IPS DF 6.9 (cell line): ENCODE data around the gene IFI27L2.

Experiments
- DNase-seq: peaks from one replicate; pipeline ENCODE4 v3.0.0-alpha.2; 2013; ENCODE audit warnings: low read depth, low spot score
- H3K27ac ChIP-seq: one replicate; pipeline ENCODE4 v1.5.1; 2013; ENCODE audit warnings: low read length, control low read depth
- H3K27me3 ChIP-seq: 2 replicates; pipeline ENCODE4 v1.6.1; 2013; ENCODE audit warnings: mild to moderate bottlenecking, low read length; ENCODE audit not compliant: control insufficient read depth, insufficient read depth
- H3K36me3 ChIP-seq: 2 replicates; pipeline ENCODE4 v1.6.1; 2013; ENCODE audit warnings: low read length; ENCODE audit not compliant: control insufficient read depth, insufficient read depth
- H3K4me1 ChIP-seq: 2 replicates; pipeline ENCODE4 v1.6.1; 2013; ENCODE audit warnings: low read length; ENCODE audit not compliant: control insufficient read depth, insufficient read depth
- H3K4me3 ChIP-seq: 2 replicates; pipeline ENCODE4 v1.5.1; 2013; ENCODE audit warnings: mild to moderate bottlenecking, low read length
- H3K9me3 ChIP-seq: 2 replicates; pipeline ENCODE4 v1.6.1; 2013; ENCODE audit warnings: low read length, inconsistent platforms; ENCODE audit not compliant: control insufficient read depth, insufficient read depth
- WGBS: extraction: QIAGEN DNeasy Blood & Tissue Kit; methylation state at CpG from one replicate; pipeline ENCODE4 v1.1.7; 2013; ENCODE audit warnings: mixed read lengths, missing lambda C conversion rate; ENCODE audit not compliant: insufficient read length, insufficient coverage; 5-methylcytosine and 5-hydroxymethylcytosine counted together

IFI27L2 gene

GRCh38 chr14:94115058-94115591 lies 14.3 kb downstream of the IFI27L2 start:
- Histone ChIP-seq H3K27ac (no peak overlapping the region), H3K4me3 (no peak overlapping the region), H3K27me3 (no peaks in the 10 kb centered on the region), H3K36me3 (no peaks in the 10 kb centered on the region), H3K4me1 (no peaks in the 10 kb centered on the region), H3K9me3 (no peaks in the 10 kb centered on the region)
- WGBS, result no CpG with 5 or more reads among the region's 4 CpGs
- DNase-seq, result no peak

GRCh38 chr14:94114589-94115057 lies 14.8 kb downstream of the IFI27L2 start:
- Histone ChIP-seq H3K27me3 (no peaks in the 10 kb centered on the region), H3K9me3 (no peaks in the 10 kb centered on the region), H3K36me3 (no peaks in the 10 kb centered on the region), H3K4me3 (no peak overlapping the region), H3K27ac (no peak overlapping the region), H3K4me1 (no peaks in the 10 kb centered on the region)
- no peak for DNase-seq
- WGBS, result no CpG with 5 or more reads among the region's 5 CpGs

- WGBS, result no CpG with 5 or more reads among the region's 5 CpGs
These were observed 15.4 kb downstream of the IFI27L2 start for GRCh38 chr14:94113908-94114588.

GRCh38 chr14:94113490-94113889 lies 15.9 kb downstream of the IFI27L2 start:
- H3K4me1 ChIP-seq, result no peaks in the 10 kb centered on the region
- DNase-seq, result no peak
- no peak overlapping the region for H3K27ac ChIP-seq
- H3K4me3 ChIP-seq, result no peak overlapping the region
- H3K27me3 ChIP-seq, result no peaks in the 10 kb centered on the region
- H3K36me3 ChIP-seq, result no peaks in the 10 kb centered on the region
- no CpG with 5 or more reads among the region's 6 CpGs for WGBS
- H3K9me3 ChIP-seq, result no peaks in the 10 kb centered on the region

More at GRCh38 chr14:94113908-94114588, 15.4 kb downstream of the IFI27L2 start:
- Histone ChIP-seq H3K27ac (no peak overlapping the region), H3K27me3 (no peaks in the 10 kb centered on the region), H3K36me3 (no peaks in the 10 kb centered on the region), H3K4me1 (no peaks in the 10 kb centered on the region), H3K9me3 (no peaks in the 10 kb centered on the region), H3K4me3 (no peak overlapping the region)
- no peak for DNase-seq

- no CpG with 5 or more reads among the region's 7 CpGs for WGBS
These were observed 16.3 kb downstream of the IFI27L2 start for GRCh38 chr14:94113073-94113472.

GRCh38 chr14:94112513-94113063 lies 16.8 kb downstream of the IFI27L2 start:
- WGBS, result no CpG with 5 or more reads among the region's 6 CpGs
- Histone ChIP-seq H3K4me1 (no peaks in the 10 kb centered on the region), H3K4me3 (no peak overlapping the region), H3K9me3 (no peaks in the 10 kb centered on the region), H3K36me3 (no peaks in the 10 kb centered on the region), H3K27me3 (no peaks in the 10 kb centered on the region), H3K27ac (no peak overlapping the region)
- no peak for DNase-seq

More at GRCh38 chr14:94113073-94113472, 16.3 kb downstream of the IFI27L2 start:
- Histone ChIP-seq H3K27me3 (no peaks in the 10 kb centered on the region), H3K36me3 (no peaks in the 10 kb centered on the region), H3K27ac (no peak overlapping the region), H3K4me1 (no peaks in the 10 kb centered on the region), H3K9me3 (no peaks in the 10 kb centered on the region), H3K4me3 (no peak overlapping the region)
- DNase-seq, result no peak

- no peaks in the 10 kb centered on the region for H3K4me1 ChIP-seq
- no peaks in the 10 kb centered on the region for H3K36me3 ChIP-seq
- H3K27me3 ChIP-seq, result no peaks in the 10 kb centered on the region
- no CpG with 5 or more reads among the region's 20 CpGs for WGBS
- no peak for DNase-seq
- no peak overlapping the region for H3K4me3 ChIP-seq
- no peak overlapping the region for H3K27ac ChIP-seq
- no peaks in the 10 kb centered on the region for H3K9me3 ChIP-seq
These were observed 17.9 kb downstream of the IFI27L2 start for GRCh38 chr14:94111276-94112095.

- WGBS, result no CpG with 5 or more reads among the region's 14 CpGs
These were observed 18.7 kb downstream of the IFI27L2 start, which contains the start of gene IFI27 for GRCh38 chr14:94110552-94111181. IFI27 (plus strand) TSS chr14:94110736.

GRCh38 chr14:94109915-94110250 lies 19.5 kb downstream of the IFI27L2 start:
- Histone ChIP-seq H3K4me1 (no peaks in the 10 kb centered on the region), H3K36me3 (no peaks in the 10 kb centered on the region), H3K9me3 (no peaks in the 10 kb centered on the region), H3K27me3 (no peaks in the 10 kb centered on the region), H3K4me3 (no peak overlapping the region), H3K27ac (no peak overlapping the region)
- DNase-seq, result no peak
- WGBS, result no CpG with 5 or more reads among the region's 2 CpGs

More at GRCh38 chr14:94110552-94111181, 18.7 kb downstream of the IFI27L2 start, which contains the start of gene IFI27:
- H3K4me3 ChIP-seq, result no peak within 1 kb of the TSS
- H3K36me3 ChIP-seq, result no peaks in the 10 kb centered on the region
- H3K27ac ChIP-seq, result no peak within 1 kb of the TSS
- no peaks in the 10 kb centered on the region for H3K27me3 ChIP-seq
- no peaks in the 10 kb centered on the region for H3K4me1 ChIP-seq
- H3K9me3 ChIP-seq, result no peaks in the 10 kb centered on the region
- no peak for DNase-seq

- Histone ChIP-seq H3K4me3 (no peak overlapping the region), H3K27me3 (no peaks in the 10 kb centered on the region), H3K36me3 (no peaks in the 10 kb centered on the region), H3K9me3 (no peaks in the 10 kb centered on the region), H3K4me1 (no peaks in the 10 kb centered on the region), H3K27ac (no peak overlapping the region)
- no CpG with 5 or more reads among the region's 10 CpGs for WGBS
- DNase-seq, result no peak
These were observed 24.7 kb downstream of the IFI27L2 start for GRCh38 chr14:94104731-94105130.
